K562 (cell line): ENCODE measurements around the gene HSD17B12. TPM values are rescaled to one million over a fixed set of nuclear protein-coding genes. Genes with fewer than 3 reads are reported as not detected.
A peak's percentile ranks its signal among the peaks of the same experiment; 100 is the strongest.

ENCODE experiments used
- CBFA2T3 ChIP-seq: fragments of 450-650 bp; IDR thresholded peaks from 2 replicates; pipeline ENCODE4 v1.6.1; 2017
- CEBPG ChIP-seq, 3 experiments: fragments of 200-800 bp in 1 of 3; sonication (Bioruptor generic) in 1 of 3; sonication (generic) in 1 of 3; formaldehyde crosslinking in 1 of 3; IDR thresholded peaks in 2 of 3; conservative IDR thresholded peaks in 1 of 3; 2 replicates each; pipeline versions ENCODE4 v1.6.1 to v1.8.0; 2016 to 2022; ENCODE audit warnings: missing compliant biosample characterization in 2 of 3, missing genetic modification characterization in 2 of 3, mild to moderate bottlenecking in 1 of 3, missing genetic modification reagents in 1 of 3
- HEY1 ChIP-seq: fragments of 250-450 bp; sonication (Bioruptor Pico); IDR thresholded peaks from 2 replicates; pipeline ENCODE4 v1.5.0; 2020; ENCODE audit warnings: mild to moderate bottlenecking, moderate library complexity, borderline replicate concordance
- MAFG ChIP-seq: fragments of 450-650 bp; conservative IDR thresholded peaks from 2 replicates; pipeline ENCODE4 v1.6.1; 2016; ENCODE audit warnings: missing genetic modification characterization, missing compliant biosample characterization
- MITF ChIP-seq: IDR thresholded peaks from 2 replicates; pipeline ENCODE4 v1.6.1; 2014; ENCODE audit warnings: antibody characterized with exemption
- MTA2 ChIP-seq: fragments of 450-650 bp; IDR thresholded peaks from 2 replicates; pipeline ENCODE4 v1.6.1; 2016; ENCODE audit warnings: low read depth
- NCOA2 ChIP-seq, 2 experiments: fragments of 450-650 bp; IDR thresholded peaks; 2 replicates each; pipeline ENCODE4 v1.6.1; 2018; ENCODE audit warnings: mild to moderate bottlenecking in 2 of 2, moderate library complexity in 1 of 2; ENCODE audit not compliant: partially characterized antibody in 2 of 2
- PYGO2 ChIP-seq: fragments of 450-650 bp; IDR thresholded peaks from 2 replicates; pipeline ENCODE4 v1.6.1; 2016; ENCODE audit warnings: mild to moderate bottlenecking, missing genetic modification characterization, moderate library complexity, missing compliant biosample characterization
- REST ChIP-seq, 2 experiments: fragments of 450-650 bp; formaldehyde crosslinking in 1 of 2; IDR thresholded peaks; 2 replicates each; pipeline versions ENCODE4 v1.4.0 to v1.6.1; 2014 to 2020; ENCODE audit warnings: mild to moderate bottlenecking in 2 of 2, borderline replicate concordance in 1 of 2, low read depth in 1 of 2
- SNAPC5 ChIP-seq: fragments of 250-450 bp; sonication (Bioruptor Pico); IDR thresholded peaks from 2 replicates; pipeline ENCODE4 v1.8.0; 2021; ENCODE audit warnings: moderate library complexity, mild to moderate bottlenecking, inconsistent platforms
- SNIP1 ChIP-seq: fragments of 450-650 bp; IDR thresholded peaks from 2 replicates; pipeline ENCODE4 v1.7.1; 2017; ENCODE audit warnings: low read depth, mild to moderate bottlenecking
- STAT5A ChIP-seq: IDR thresholded peaks from 2 replicates; pipeline ENCODE4 v1.6.1; 2012; ENCODE audit warnings: low read length, inconsistent platforms, borderline replicate concordance
- TEAD4 ChIP-seq, 2 experiments: sonication (generic) in 1 of 2; formaldehyde crosslinking in 1 of 2; IDR thresholded peaks; 2 replicates each; pipeline versions ENCODE4 v1.6.1 to v1.8.0; 2012 to 2022; ENCODE audit warnings: borderline replicate concordance in 1 of 2, inconsistent platforms in 1 of 2, low read length in 1 of 2, mild to moderate bottlenecking in 1 of 2, missing genetic modification reagents in 1 of 2
- TSC22D4 ChIP-seq: fragments of 450-650 bp; IDR thresholded peaks from 2 replicates; pipeline ENCODE4 v1.6.1; 2016; ENCODE audit warnings: missing genetic modification characterization, missing biosample characterization, control low read depth
- YY1 ChIP-seq, 3 experiments: IDR thresholded peaks; 2 replicates each; pipeline ENCODE4 v1.6.1; 2011; ENCODE audit warnings: low read length in 2 of 3, mild to moderate bottlenecking in 2 of 3, moderate library complexity in 2 of 3, borderline replicate concordance in 1 of 3, control low read depth in 1 of 3, low read depth in 1 of 3; ENCODE audit not compliant: insufficient read depth in 3 of 3, insufficient replicate concordance in 2 of 3, control insufficient read depth in 1 of 3, insufficient read length in 1 of 3; ENCODE audit errors: extremely low read depth in 1 of 3
- ZNF274 ChIP-seq: IDR thresholded peaks from 2 replicates; pipeline ENCODE4 v1.6.1; 2011; ENCODE audit warnings: low read depth, mild to moderate bottlenecking, low read length, moderate library complexity, borderline replicate concordance
- polyA plus RNA-seq, 8 experiments: library from polyadenylated mRNA; depleted of rRNA in 4 of 8; stranded (reverse) in 5 of 8; unstranded in 3 of 8; fragments of >200 nt; fragmentation: Nextera tagmentation in 2 of 8; fragmentation: Illumina TruSeq in 1 of 8; extraction: Ambion mirVana in 2 of 8; extraction: Trizol in 1 of 8; gene quantifications; 2 replicates each; pipeline versions ENCODE4 v1.2.1 to v1.2.3, GENCODE V29; 2011 to 2014; ENCODE audit warnings: inconsistent platforms in 1 of 8, missing spikeins in 1 of 8
- total RNA-seq, 7 experiments: library from RNA; depleted of rRNA in 6 of 7; stranded (reverse); fragments of >200 nt in 6 of 7; fragmentation: Illumina TruSeq in 2 of 7; extraction: Trizol in 2 of 7; gene quantifications; 2 replicates each; pipeline versions ENCODE4 v1.2.1 to v1.2.3, GENCODE V29; 2011 to 2021; ENCODE audit warnings: low replicate concordance in 1 of 7

HSD17B12 gene
- total and polyA plus RNA-seq, 9 of the 15 experiments (the other 6 are each of a cell fraction or from before 2014, with no cell fraction given) = 9.1 to 34.5 (median 23.3) TPM

GRCh38 chr11:43868852-43869567 is 188.5 kb downstream of the HSD17B12 start (continued):
- TF ChIP-seq SNIP1 (no peak), REST (IDR thresholded peaks at IDR 0.05; ENCODE audit: borderline replicate concordance) (peak; percentile 17; the same call in 1 of the 2 replicates), REST (CRISPR knock-in tag; IDR thresholded peaks at IDR 0.05; ENCODE audit: low read depth) (no peak), MTA2 (peak; percentile 82), ZNF274 (no peak), MITF (0 out of 2 replicates have a peak, but pooled peaks have one; percentile 42), HEY1 (CRISPR knock-in tag) (0 out of 2 replicates have a peak, but pooled peaks have one; percentile 37), TSC22D4 (no peak), PYGO2 (tag) (0 out of 2 replicates have a peak, but pooled peaks have one; percentile 50), YY1 (IDR thresholded peaks at IDR 0.05; ENCODE audit: borderline replicate concordance in 1 of 3, control insufficient read depth in 1 of 3, extremely low read depth in 1 of 3, insufficient read depth in 3 of 3, insufficient read length in 1 of 3, insufficient replicate concordance in 2 of 3, low read depth in 1 of 3, low read length in 2 of 3) (no peak), NCOA2 (IDR thresholded peaks at IDR 0.05; ENCODE audit: partially characterized antibody in 2 of 2) (no peak), SNAPC5 (no peak), CBFA2T3 (peak; percentile 97), STAT5A (peak; percentile 91), MAFG (tag) (peak; percentile 72), CEBPG (CRISPR knock-in tag; IDR thresholded peaks at IDR 0.05) (peak; percentile 94), CEBPG (tag; conservative IDR thresholded peaks at IDR 0.05 in 1 of 2, IDR thresholded peaks at IDR 0.05 in 1 of 2) (peak; percentile 98 to 99), TEAD4 (IDR thresholded peaks at IDR 0.05; ENCODE audit: low read length) (peak; percentile 96), TEAD4 (CRISPR knock-in tag; IDR thresholded peaks at IDR 0.05; ENCODE audit: borderline replicate concordance) (no peak)
